LNCAP (cell line): ENCODE results near the gene TMCC3.

Experiments
- TF ChIP-seq, protein P1 (sequence below): fragments of 450-650 bp; IDR thresholded peaks from 2 replicates; pipeline ENCODE4 v1.5.1; 2017; ENCODE audit warnings: mild to moderate bottlenecking

Gene TMCC3

DNA sequence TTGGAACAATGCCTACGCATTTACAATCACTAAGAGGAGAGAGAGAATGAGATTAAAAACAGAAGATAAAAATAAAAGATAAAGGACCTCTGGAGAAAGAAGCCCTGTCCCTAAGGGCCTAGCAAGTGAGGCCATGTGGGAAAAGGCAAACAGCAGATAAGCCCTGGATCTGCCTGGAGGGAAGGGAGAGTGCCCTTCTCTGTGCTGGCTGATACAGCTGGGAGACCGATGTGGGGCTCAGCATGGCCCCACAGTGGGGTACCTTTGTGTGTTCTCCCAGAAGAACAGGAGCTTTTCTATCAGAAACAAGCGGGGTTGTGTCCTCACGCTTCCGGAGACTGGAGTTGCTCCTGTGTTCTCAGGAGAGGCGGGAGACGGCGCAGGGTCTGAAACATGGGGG is 59.9 kb downstream of the TMCC3 start:
- TF ChIP-seq, protein P1, sequence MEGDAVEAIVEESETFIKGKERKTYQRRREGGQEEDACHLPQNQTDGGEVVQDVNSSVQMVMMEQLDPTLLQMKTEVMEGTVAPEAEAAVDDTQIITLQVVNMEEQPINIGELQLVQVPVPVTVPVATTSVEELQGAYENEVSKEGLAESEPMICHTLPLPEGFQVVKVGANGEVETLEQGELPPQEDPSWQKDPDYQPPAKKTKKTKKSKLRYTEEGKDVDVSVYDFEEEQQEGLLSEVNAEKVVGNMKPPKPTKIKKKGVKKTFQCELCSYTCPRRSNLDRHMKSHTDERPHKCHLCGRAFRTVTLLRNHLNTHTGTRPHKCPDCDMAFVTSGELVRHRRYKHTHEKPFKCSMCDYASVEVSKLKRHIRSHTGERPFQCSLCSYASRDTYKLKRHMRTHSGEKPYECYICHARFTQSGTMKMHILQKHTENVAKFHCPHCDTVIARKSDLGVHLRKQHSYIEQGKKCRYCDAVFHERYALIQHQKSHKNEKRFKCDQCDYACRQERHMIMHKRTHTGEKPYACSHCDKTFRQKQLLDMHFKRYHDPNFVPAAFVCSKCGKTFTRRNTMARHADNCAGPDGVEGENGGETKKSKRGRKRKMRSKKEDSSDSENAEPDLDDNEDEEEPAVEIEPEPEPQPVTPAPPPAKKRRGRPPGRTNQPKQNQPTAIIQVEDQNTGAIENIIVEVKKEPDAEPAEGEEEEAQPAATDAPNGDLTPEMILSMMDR: no peak

DNA sequence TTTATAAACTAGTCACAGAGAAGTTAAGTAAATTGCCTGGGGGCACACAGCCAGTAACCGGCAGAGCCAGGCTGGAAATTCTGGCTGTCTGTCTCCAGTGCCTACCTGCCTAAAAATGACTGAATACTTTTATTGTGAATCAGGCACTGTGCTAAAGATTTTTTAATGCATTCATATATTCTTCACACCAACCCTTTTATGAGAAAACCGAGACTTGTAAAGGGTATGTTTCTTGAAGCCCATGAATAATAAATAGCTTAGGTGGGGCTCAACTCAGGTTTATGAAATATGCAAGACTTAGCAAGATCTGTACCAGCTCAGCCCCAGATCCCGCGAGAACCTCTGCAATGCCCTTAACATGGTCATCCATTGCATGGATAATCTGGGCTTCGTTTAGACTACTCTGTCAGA is 60.8 kb downstream of the TMCC3 start:
- TF ChIP-seq, protein P1: no peak

DNA sequence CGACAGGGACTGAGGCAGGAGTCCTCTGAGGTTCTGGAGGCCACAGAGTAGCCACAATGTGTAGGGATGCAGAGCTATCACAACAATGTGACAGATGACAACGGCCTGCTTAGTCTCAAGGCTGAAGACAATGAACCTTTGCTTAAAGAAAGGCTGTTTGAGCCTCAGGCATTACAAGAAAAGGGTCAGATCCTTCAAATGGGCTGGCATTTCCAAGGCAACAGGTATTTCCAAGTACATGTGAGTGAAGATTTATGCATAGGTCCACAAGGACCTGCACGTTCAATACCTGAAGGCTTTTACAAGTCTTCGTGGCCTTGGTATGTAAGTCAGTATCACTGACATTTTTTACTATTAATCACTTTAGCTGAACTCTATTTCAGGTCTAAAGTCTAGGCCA is 62.0 kb downstream of the TMCC3 start:
- TF ChIP-seq, protein P1: no peak

DNA sequence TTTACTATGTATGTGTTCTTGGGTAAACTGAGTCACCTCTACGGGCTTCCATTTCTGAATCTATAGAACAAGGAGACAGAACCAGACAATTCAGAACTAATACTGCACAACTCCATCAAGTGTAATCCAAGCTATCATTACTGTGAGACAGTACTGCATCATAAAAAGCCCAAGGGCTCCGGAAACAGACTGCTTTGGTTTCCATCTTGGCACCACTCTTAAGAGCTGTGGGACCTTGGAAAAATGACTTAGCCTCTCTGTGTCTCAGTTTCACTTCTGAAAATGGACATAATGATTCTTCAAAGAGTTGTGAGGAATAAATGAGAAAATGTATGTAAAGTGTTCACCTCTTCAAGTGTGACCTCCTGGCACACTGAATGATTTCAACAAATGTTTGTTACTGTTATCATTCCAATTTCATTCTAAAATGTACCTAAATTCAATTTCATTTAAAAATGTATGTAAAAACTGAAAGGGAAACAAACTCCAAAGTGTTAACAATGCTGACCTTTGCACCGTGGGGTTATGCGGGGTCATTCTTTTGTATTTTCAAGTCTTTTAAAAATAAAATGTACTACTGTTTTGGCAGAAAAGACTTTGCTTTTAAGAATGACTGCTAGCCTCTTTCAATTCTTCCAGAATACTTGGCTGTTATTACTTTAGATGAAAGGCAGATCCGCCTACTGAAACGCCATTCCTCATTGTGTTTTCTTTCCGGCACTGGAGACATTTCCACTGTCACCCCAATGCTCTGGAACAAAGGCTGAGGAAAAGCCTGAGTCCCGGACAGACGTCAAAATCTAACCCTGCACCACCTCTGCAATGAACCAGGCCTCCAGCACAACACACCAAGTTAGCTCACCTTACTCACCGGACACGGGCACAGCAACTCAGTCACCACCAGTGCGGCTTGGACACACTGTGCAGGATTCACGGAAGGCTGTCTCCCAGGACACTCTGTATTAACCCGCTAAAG is 62.8 kb downstream of the TMCC3 start:
- TF ChIP-seq, protein P1: no peak

DNA sequence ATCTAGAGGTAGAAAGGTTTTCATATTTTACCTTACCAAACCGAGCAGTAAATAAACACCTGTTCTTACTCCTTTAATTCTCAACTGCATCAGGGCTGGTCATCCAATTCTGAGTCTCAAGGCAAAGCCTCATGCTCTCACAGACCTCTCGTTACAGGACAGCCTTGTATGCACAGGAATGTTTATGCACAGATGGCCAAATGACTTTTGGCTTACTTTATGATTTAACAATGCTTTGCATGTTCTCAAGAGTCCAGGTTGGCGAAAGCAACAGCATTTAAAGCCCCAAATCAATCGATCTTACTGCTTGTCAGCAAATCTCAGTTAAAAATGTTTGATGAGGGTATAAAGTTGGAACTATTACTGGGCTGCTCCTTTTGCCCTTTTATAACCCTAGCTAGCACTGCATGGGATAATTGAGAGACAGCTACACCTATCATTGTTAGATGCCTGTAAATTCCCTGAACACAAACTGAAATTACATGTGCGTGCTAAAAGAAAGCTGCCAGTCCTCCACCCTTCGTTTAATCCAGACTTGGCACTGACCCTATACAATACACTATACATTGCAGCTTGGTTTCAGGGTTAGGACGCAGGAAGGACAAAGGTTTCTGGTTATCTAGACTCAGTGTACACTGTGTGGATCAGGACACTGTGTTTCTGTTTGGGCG is 63.6 kb downstream of the TMCC3 start:
- TF ChIP-seq, protein P1: no peak

DNA sequence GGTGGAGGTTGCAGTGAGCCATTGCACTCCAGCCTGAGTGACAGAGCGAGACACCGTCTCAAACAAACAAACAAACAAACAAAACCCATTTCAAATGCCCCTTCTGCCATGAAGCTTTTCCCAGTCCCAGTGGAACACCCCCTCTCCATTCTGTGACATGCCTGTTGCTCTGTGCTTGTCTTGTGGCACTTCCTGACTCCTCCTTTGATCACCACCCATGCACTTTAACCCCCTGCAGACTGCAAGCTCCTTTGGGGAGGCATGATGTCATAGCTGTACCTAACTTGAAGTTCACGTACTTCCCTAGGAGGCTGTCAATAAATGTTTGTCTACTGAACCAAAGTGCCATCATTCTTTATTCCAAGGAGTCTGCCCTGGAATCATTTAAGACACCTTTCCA is 64.7 kb downstream of the TMCC3 start:
- TF ChIP-seq, protein P1: no peak

DNA sequence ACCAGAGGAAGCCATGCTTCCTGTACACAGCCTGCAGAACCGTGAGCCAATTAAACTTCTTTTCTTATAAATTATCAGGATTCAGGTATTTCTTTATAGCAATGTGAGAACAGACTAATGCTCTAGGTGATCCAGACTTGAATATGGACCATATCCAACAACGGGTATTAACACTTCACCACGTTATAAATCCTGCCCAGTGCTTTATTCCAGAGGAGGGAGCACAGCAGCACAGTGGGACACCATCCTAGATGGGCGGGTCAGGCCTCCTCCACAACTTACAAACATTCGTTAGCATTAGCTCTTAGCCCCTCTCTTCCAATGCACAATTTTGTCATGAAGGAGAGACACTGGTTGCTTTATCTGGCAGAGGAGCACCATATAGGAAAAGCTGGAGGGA is 66.0 kb downstream of the TMCC3 start:
- TF ChIP-seq, protein P1: no peak
